Measurements from ENCODE around the gene INPP5F. TPM values are rescaled to one million over a fixed set of nuclear protein-coding genes. Genes with fewer than 3 reads are reported as not detected.
A peak's percentile ranks its signal among the peaks of the same experiment; 100 is the strongest.

INPP5F gene
- total and polyA plus RNA-seq, 9 of the 15 experiments (the other 6 are each of a cell fraction or from before 2014, with no cell fraction given): 1.6 to 7.3 (median 6.0) TPM

DNA sequence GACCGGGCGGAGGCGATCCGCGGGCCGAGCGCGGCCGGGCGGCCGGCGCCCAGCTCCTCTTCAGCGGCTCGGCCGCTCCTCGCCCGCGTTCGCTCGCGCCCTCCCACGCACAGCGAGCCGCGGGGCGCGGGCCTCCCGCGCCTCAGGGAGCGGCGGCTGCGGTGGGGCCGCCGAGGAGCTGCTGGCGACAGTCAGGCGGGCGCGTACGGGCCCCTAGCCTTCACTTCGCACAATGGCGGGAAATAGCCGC lies 146.7 kb downstream of the INPP5F start, which contains the start of gene MCMBP:
Gene MCMBP (minus strand): TSS at position 234 of the 250 bp plus-strand sequence. CDS start 259 bp downstream, outside the sequence.
- no peak for FAIRE-seq
- Histone ChIP-seq H3K27me3 (ENCODE audit: control insufficient read depth in 2 of 2, insufficient read depth in 2 of 2, low read length in 2 of 2) (no peaks in the 10 kb centered on the region), H2AFZ (ENCODE audit: low read depth, low read length) (peak within 1 kb of the TSS; percentile 90), H3K9me1 (ENCODE audit: control insufficient read depth, insufficient read depth, low read length) (no peaks in the 10 kb centered on the region), H3K9me3 (replicated peaks; ENCODE audit: control insufficient read depth, insufficient read depth, low read depth, low read length) (no peaks in the 10 kb centered on the region), H3K79me2 (ENCODE audit: control insufficient read depth, insufficient read depth, low read length) (peaks cover 51% of the 10 kb centered on the region), H3K9ac (ENCODE audit: insufficient read depth in 1 of 2, low read depth in 2 of 2, low read length in 2 of 2) (peak within 1 kb of the TSS; percentile 65 to 94), H3K4me3 (peak within 1 kb of the TSS; percentile 77), H4K20me1 (replicated peaks; ENCODE audit: control insufficient read depth, insufficient read depth, low read length) (peaks cover 8% of the 10 kb centered on the region), H3K27ac (ENCODE audit: extremely low read depth, low read depth, low read length) (peak within 1 kb of the TSS; percentile 64), H3K36me3 (ENCODE audit: control insufficient read depth, insufficient read depth, low read length) (no peaks in the 10 kb centered on the region), H3K4me2 (ENCODE audit: insufficient read depth, low read length) (peak within 1 kb of the TSS; percentile 79), H3K4me1 (replicated peaks in 1 of 2; ENCODE audit: control insufficient read depth in 2 of 2, insufficient read depth in 2 of 2, low read length in 2 of 2) (peaks cover 10% of the 10 kb centered on the region in 2 experiments; a peak in 4 of 5 replicates)
- peak in 2 of 4 experiments; percentile 72 to 73 for DNase-seq (ENCODE audit: extremely low read depth in 1 of 4, low spot score in 3 of 4)
- CTCF ChIA-PET (ENCODE audit: low intra/inter-chr PET ratio): no interaction called here
- 3% methylated on average over 15 of the region's 42 CpGs for WGBS (ENCODE audit: insufficient coverage, low coverage, missing lambda C conversion rate)
- intact Hi-C loops (cut with micrococcal nuclease) (loop anchor here (2.0 kb wide), 1 partner anchor 20 kb away; the partner anchor contains the start of gene SEC23IP), in situ Hi-C loops (cut with MboI) (no loop called here)
- POLR2A ChIA-PET: interaction anchor here (0.6 to 2.2 kb wide), 11 partner anchors 8 to 648 kb away, joined by 3 to 11 read pairs (median 5); partner anchors contain the start of gene SEC23IP
- no TSS peak for BruUV-seq (replicated peaks)
- no peak; the same call in 2 of the 3 replicates for ATAC-seq
- TF ChIP-seq, protein P1, sequence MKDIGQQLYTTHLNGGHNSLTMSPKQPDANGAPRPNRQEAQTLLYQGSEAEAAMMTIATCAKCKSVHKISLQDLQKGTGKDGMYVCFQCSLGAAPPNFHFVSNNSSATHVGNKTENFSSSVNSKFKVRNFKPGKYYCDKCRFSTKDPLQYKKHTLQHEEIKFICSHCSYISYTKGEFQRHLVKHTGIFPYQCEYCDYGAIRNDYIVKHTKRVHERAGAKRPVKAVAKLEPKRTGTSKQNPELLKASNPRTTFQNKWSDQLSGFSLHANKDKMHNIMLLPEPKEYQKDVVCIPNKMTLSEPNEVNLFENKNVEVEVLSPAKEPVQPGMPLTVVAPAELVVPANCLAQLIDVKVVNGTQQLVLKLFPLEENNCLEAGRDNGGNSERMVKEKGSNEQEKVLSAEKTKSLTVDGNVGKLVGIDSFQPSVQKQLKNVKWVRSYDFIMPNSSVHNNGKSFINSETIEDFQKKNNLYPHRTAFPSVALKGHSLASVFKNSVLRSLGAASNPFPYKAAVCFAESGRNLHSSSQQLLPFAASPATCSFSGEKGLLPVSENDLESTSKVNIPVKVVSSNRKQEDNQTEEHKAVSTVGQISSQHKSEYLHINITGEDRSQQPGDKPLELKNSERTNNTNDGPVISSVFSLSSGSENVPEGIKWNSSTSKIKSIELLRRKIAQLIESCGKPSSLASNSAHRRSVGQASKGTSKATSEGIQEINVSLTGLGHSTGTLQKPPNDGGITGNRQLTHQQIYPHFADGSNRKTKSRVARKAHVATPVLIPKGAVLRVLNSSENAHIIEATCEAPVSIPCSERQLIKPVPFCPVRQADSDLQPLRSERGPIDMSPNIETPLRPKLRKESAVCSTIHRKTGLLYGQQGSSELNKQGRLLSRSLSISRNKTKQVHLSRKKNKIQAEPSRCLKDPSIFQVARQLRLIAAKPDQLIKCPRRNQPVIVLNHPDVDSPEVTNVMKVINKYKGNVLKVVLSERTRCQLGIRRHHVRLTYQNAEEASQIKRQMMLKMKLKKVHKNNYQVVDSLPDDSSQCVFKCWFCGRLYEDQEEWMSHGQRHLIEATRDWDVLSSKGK (CRISPR knock-in tag; IDR thresholded peaks at IDR 0.05): no peak
- TF ChIP-seq ZNF75A (CRISPR knock-in tag; IDR thresholded peaks at IDR 0.05): no peak
- TF ChIP-seq, protein P2, sequence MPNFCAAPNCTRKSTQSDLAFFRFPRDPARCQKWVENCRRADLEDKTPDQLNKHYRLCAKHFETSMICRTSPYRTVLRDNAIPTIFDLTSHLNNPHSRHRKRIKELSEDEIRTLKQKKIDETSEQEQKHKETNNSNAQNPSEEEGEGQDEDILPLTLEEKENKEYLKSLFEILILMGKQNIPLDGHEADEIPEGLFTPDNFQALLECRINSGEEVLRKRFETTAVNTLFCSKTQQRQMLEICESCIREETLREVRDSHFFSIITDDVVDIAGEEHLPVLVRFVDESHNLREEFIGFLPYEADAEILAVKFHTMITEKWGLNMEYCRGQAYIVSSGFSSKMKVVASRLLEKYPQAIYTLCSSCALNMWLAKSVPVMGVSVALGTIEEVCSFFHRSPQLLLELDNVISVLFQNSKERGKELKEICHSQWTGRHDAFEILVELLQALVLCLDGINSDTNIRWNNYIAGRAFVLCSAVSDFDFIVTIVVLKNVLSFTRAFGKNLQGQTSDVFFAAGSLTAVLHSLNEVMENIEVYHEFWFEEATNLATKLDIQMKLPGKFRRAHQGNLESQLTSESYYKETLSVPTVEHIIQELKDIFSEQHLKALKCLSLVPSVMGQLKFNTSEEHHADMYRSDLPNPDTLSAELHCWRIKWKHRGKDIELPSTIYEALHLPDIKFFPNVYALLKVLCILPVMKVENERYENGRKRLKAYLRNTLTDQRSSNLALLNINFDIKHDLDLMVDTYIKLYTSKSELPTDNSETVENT (CRISPR knock-in tag; IDR thresholded peaks at IDR 0.05): 0 out of 2 replicates have a peak, but pooled peaks have one; percentile 50
- TF ChIP-seq POLR2G (IDR thresholded peaks at IDR 0.05; ENCODE audit: low read depth, low read length): peak; percentile 89
- peak; percentile 72 for TF ChIP-seq TBP (optimal IDR thresholded peaks at IDR 0.05; ENCODE audit: low read depth, low read length)
- TF ChIP-seq RB1 (IDR thresholded peaks at IDR 0.05; ENCODE audit: low read depth): peak; percentile 99
- no peak for TF ChIP-seq ZNF143 (CRISPR knock-in tag; IDR thresholded peaks at IDR 0.05)
- no peak for TF ChIP-seq TOE1 (IDR thresholded peaks at IDR 0.05; ENCODE audit: borderline replicate concordance)
- TF ChIP-seq TOE1 (CRISPR knock-in tag; IDR thresholded peaks at IDR 0.05; ENCODE audit: borderline replicate concordance, low read depth): no peak
- TF ChIP-seq, protein P3, sequence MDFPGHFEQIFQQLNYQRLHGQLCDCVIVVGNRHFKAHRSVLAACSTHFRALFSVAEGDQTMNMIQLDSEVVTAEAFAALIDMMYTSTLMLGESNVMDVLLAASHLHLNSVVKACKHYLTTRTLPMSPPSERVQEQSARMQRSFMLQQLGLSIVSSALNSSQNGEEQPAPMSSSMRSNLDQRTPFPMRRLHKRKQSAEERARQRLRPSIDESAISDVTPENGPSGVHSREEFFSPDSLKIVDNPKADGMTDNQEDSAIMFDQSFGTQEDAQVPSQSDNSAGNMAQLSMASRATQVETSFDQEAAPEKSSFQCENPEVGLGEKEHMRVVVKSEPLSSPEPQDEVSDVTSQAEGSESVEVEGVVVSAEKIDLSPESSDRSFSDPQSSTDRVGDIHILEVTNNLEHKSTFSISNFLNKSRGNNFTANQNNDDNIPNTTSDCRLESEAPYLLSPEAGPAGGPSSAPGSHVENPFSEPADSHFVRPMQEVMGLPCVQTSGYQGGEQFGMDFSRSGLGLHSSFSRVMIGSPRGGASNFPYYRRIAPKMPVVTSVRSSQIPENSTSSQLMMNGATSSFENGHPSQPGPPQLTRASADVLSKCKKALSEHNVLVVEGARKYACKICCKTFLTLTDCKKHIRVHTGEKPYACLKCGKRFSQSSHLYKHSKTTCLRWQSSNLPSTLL (IDR thresholded peaks at IDR 0.05): no peak
- TF ChIP-seq NONO (IDR thresholded peaks at IDR 0.05; ENCODE audit: low read depth in 2 of 2, low read length in 1 of 2): peak; percentile 37 to 75; a peak in 1 of 4 replicates
- TF ChIP-seq CBX1 (IDR thresholded peaks at IDR 0.05; ENCODE audit: low read depth): no peak
- TF ChIP-seq RFX1 (IDR thresholded peaks at IDR 0.05): no peak
- no peak for TF ChIP-seq HNRNPK (IDR thresholded peaks at IDR 0.05; ENCODE audit: low read depth, low read length, poor library complexity, severe bottlenecking)
- 0 out of 2 replicates have a peak, but pooled peaks have one; percentile 20 for TF ChIP-seq FOSL1 (tag; conservative IDR thresholded peaks at IDR 0.05)
- TF ChIP-seq ZNF24 (IDR thresholded peaks at IDR 0.05): 0 out of 2 replicates have a peak, but pooled peaks have one; percentile 26

Measured in K562 (cell line).